Stomach (tissue), 9 donors: ENCODE data around the gene FLNA. TPM values are rescaled to one million over a fixed set of nuclear protein-coding genes. Genes with fewer than 3 reads are reported as not detected.

Experiments used
- DNase-seq, 2 donors: peaks; one replicate each; pipeline versions ENCODE4 v3.0.0 to v3.0.0-alpha.2; 2013 to 2019
- H3K27ac ChIP-seq, 5 donors: fragments of 200-600 bp in 4 of 5; sonication (generic) in 4 of 5; one replicate each; pipeline ENCODE4 v1.5.1; 2013 to 2019; ENCODE audit warnings: mild to moderate bottlenecking in 1 of 5, moderate library complexity in 1 of 5
- H3K27me3 ChIP-seq, 3 donors: fragments of 200-600 bp; sonication (generic); one replicate each; pipeline ENCODE4 v1.5.1; 2017 to 2019; ENCODE audit warnings: mixed run types in 1 of 3
- H3K36me3 ChIP-seq, 4 donors: fragments of 200-600 bp; sonication (generic); 1 replicate in 3 of 4; 2 replicates in 1 of 4; pipeline ENCODE4 v1.5.1; 2016 to 2019
- H3K4me1 ChIP-seq, 4 donors: fragments of 200-600 bp; sonication (generic); one replicate each; pipeline ENCODE4 v1.5.1; 2016 to 2019
- H3K4me3 ChIP-seq, 4 donors: fragments of 200-600 bp; sonication (generic) in 3 of 4; one replicate each; pipeline ENCODE4 v1.5.1; 2016 to 2019; ENCODE audit warnings: mild to moderate bottlenecking in 1 of 4
- H3K9me3 ChIP-seq, 4 donors: fragments of 200-600 bp; sonication (generic); one replicate each; pipeline ENCODE4 v1.5.1; 2016 to 2019
- CTCF ChIP-seq, 7 experiments: fragments of 450-650 bp in 4 of 7; fragments of 200-600 bp in 3 of 7; sonication (generic) in 3 of 7; IDR thresholded peaks; one replicate each; pipeline ENCODE4 v1.5.1; 2016 to 2019; ENCODE audit warnings: antibody characterized with exemption in 7 of 7, control low read depth in 2 of 7, mild to moderate bottlenecking in 1 of 7
- EP300 ChIP-seq: sonication (generic); formaldehyde crosslinking; IDR thresholded peaks from one replicate; pipeline ENCODE4 v1.6.1; 2017; ENCODE audit warnings: antibody characterized with exemption
- POLR2A ChIP-seq, 4 donors: fragments of 450-650 bp; IDR thresholded peaks; one replicate each; pipeline ENCODE4 v1.6.1; 2016; ENCODE audit warnings: antibody characterized with exemption in 4 of 4, control low read depth in 2 of 4, mild to moderate bottlenecking in 1 of 4, moderate library complexity in 1 of 4
- POLR2AphosphoS5 ChIP-seq, 3 donors: sonication (generic); formaldehyde crosslinking; IDR thresholded peaks; one replicate each; pipeline ENCODE4 v1.6.1; 2016; ENCODE audit warnings: antibody characterized with exemption in 3 of 3
- WGBS, 5 donors: extraction: QIAGEN DNeasy Blood & Tissue Kit in 3 of 5; methylation state at CpG; one replicate each; pipeline versions ENCODE4 v1.1.5 to v1.1.7; 2013 to 2018; 5-methylcytosine and 5-hydroxymethylcytosine counted together
- intact Hi-C: fragments of 100-400 bp; cut with DNase I; formaldehyde crosslinking; loops from one replicate; pipeline ENCODE4 v1.15.1; 2023; ENCODE audit warnings: low total_unique reads
- polyA plus RNA-seq, 3 donors: library from polyadenylated mRNA; stranded (reverse); fragments of 200-250 nt; gene quantifications; one replicate each; pipeline ENCODE4 v1.2.3, GENCODE V29; 2013
- small RNA-seq, 4 donors: library from RNA; depleted of rRNA; stranded (forward); fragments of <200 nt; gene quantifications; one replicate each; pipeline ENCODE3, GENCODE V24; 2016
- total RNA-seq, 5 donors: library from RNA; depleted of rRNA; stranded (reverse); fragments of >200 nt; gene quantifications; one replicate each; pipeline versions ENCODE4 v1.1.0 to v1.2.3, GENCODE V29; 2014 to 2016
- donor health status: healthy with polysubstance abuse.
- donor health status: Bipolar disorder and iron deficiency.
- donor health status: healthy.

Gene FLNA
- total and polyA plus RNA-seq, 8 donors = 89.2 to 3,511 (median 1,483) TPM

DNA sequence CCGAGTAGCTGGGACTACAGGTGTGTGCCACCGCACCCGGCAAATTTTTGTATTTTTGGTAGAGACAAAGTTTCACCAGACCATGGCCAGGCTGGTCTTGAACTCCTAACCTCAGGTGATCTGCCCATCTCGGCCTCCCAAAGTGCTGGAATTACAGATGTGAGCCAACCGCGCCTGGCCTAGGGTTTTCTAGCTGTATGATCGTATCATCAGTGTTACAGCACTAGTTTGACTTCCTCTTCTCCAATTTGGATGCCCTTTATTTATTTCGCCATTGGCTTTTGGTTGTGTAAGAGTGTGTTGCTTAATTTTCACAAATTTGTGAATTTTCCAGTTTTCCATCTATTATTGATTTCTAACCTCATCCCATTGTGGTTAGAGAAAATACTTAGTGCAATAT, 73.6 kb downstream of the FLNA start:
- TF ChIP-seq CTCF (IDR thresholded peaks at IDR 0.05) (no peak), POLR2A (IDR thresholded peaks at IDR 0.05) (no peak), EP300 (no peak), POLR2AphosphoS5 (IDR thresholded peaks at IDR 0.05) (no peak)
- peaks cover 0 to 7% (median 3%) of the 10 kb centered on the region in 4 donors for H3K9me3 ChIP-seq
- DNase-seq = no peak
- intact Hi-C loops = no loop called here
- H3K4me1 ChIP-seq = no peaks in the 10 kb centered on the region
- H3K36me3 ChIP-seq = no peaks in the 10 kb centered on the region
- H3K4me3 ChIP-seq = no peak overlapping the region
- WGBS, 5 donors = 85 to 90% (median 88%) methylated on average over 6 to 8 of the region's 8 CpGs
- peaks cover 0 to 14% (median 0%) of the 10 kb centered on the region in 3 donors for H3K27me3 ChIP-seq
- H3K27ac ChIP-seq = no peak overlapping the region

Small RNA genes lying within 50 kb of the gene (small RNA-seq; reads per million reads assigned to genes)
- gene SNORA70 = 0 reads per million in 4 donors

Other genes with a start within 250 kb of the FLNA start
- gene OPN1LW, start 230.4 kb downstream of the FLNA start, total RNA-seq = not detected
- not detected for gene OPN1LW, start 230.4 kb downstream of the FLNA start, polyA plus RNA-seq
- not detected for gene OPN1MW, start 192.0 kb downstream of the FLNA start, total RNA-seq
- not detected for gene OPN1MW, start 192.0 kb downstream of the FLNA start, polyA plus RNA-seq
- not detected for gene OPN1MW2, start 154.9 kb downstream of the FLNA start, total RNA-seq
- gene OPN1MW2, start 154.9 kb downstream of the FLNA start, polyA plus RNA-seq = not detected
- gene OPN1MW3, start 117.1 kb downstream of the FLNA start, total RNA-seq = not detected
- not detected for gene OPN1MW3, start 117.1 kb downstream of the FLNA start, polyA plus RNA-seq
- gene TEX28, start 79.5 kb downstream of the FLNA start, total RNA-seq = not detected
- gene TEX28, start 79.5 kb downstream of the FLNA start, polyA plus RNA-seq = not detected
- not detected for gene TKTL1, start 78.8 kb downstream of the FLNA start, total RNA-seq
- not detected for gene TKTL1, start 78.8 kb downstream of the FLNA start, polyA plus RNA-seq
- gene EMD, start 4.7 kb upstream of the FLNA start, total RNA-seq = 100 to 1,000 TPM in 1 of 5 donors, 10 to 100 TPM in 4; 24.2 to 117 (median 38.5) TPM
- gene EMD, start 4.7 kb upstream of the FLNA start, polyA plus RNA-seq = 100 to 1,000 TPM in 1 of 3 donors, 10 to 100 TPM in 2; 62.9 to 135 (median 97.8) TPM
- gene RPL10, start 23.7 kb upstream of the FLNA start, total RNA-seq = 1,000 to 10,000 TPM in 4 of 5 donors, 100 to 1,000 TPM in 1; 783 to 3,421 (median 2,020) TPM
- gene RPL10, start 23.7 kb upstream of the FLNA start, polyA plus RNA-seq = 1,000 to 10,000 TPM; 5,802 to 8,616 (median 6,179) TPM
- gene DNASE1L1, start 34.6 kb upstream of the FLNA start, total RNA-seq = 10 to 100 TPM; 12.5 to 48.7 (median 26.3) TPM
- 10 to 100 TPM; 15.9 to 18.2 (median 16.0) TPM for gene DNASE1L1, start 34.6 kb upstream of the FLNA start, polyA plus RNA-seq
- gene TAFAZZIN, start 36.9 kb upstream of the FLNA start, total RNA-seq = 100 to 1,000 TPM in 2 of 5 donors, 10 to 100 TPM in 3; 12.7 to 202 (median 84.6) TPM
- gene TAFAZZIN, start 36.9 kb upstream of the FLNA start, polyA plus RNA-seq = 10 to 100 TPM; 19.4 to 59.9 (median 21.8) TPM
- 10 to 100 TPM; 13.4 to 69.3 (median 26.6) TPM for gene ATP6AP1, start 54.0 kb upstream of the FLNA start, total RNA-seq
- gene ATP6AP1, start 54.0 kb upstream of the FLNA start, polyA plus RNA-seq = 10 to 100 TPM; 16.8 to 49.6 (median 34.9) TPM
- gene GDI1, start 62.5 kb upstream of the FLNA start, total RNA-seq = 100 to 1,000 TPM in 2 of 5 donors, 10 to 100 TPM in 3; 46.4 to 178 (median 93.3) TPM
- 10 to 100 TPM; 45.7 to 61.8 (median 59.1) TPM for gene GDI1, start 62.5 kb upstream of the FLNA start, polyA plus RNA-seq
- 10 to 100 TPM; 16.7 to 79.4 (median 55.4) TPM for gene FAM50A, start 69.5 kb upstream of the FLNA start, total RNA-seq
- gene FAM50A, start 69.5 kb upstream of the FLNA start, polyA plus RNA-seq = 100 to 1,000 TPM in 2 of 3 donors, 10 to 100 TPM in 1; 82.2 to 162 (median 157) TPM
- gene PLXNA3, start 83.6 kb upstream of the FLNA start, total RNA-seq = 100 to 1,000 TPM in 2 of 5 donors, 10 to 100 TPM in 2, 1 to 10 TPM in 1; 9.9 to 296 (median 35.5) TPM
- gene PLXNA3, start 83.6 kb upstream of the FLNA start, polyA plus RNA-seq = 1 to 10 TPM; 2.3 to 7.6 (median 6.0) TPM
- gene LAGE3, start 104.6 kb upstream of the FLNA start, total RNA-seq = 1 to 10 TPM in 4 of 5 donors, not detected in 1; 2.7 to 8.4 (median 5.0) TPM
- 10 to 100 TPM; 18.2 to 29.0 (median 22.6) TPM for gene LAGE3, start 104.6 kb upstream of the FLNA start, polyA plus RNA-seq
- gene UBL4A, start 112.0 kb upstream of the FLNA start, total RNA-seq = 10 to 100 TPM in 4 of 5 donors, 1 to 10 TPM in 1; 8.0 to 50.1 (median 19.8) TPM
- gene UBL4A, start 112.0 kb upstream of the FLNA start, polyA plus RNA-seq = 10 to 100 TPM; 22.5 to 34.4 (median 32.1) TPM
- gene SLC10A3, start 116.0 kb upstream of the FLNA start, total RNA-seq = 100 to 1,000 TPM in 1 of 5 donors, 10 to 100 TPM in 2, 1 to 10 TPM in 2; 4.9 to 175 (median 13.2) TPM
- gene SLC10A3, start 116.0 kb upstream of the FLNA start, polyA plus RNA-seq = 10 to 100 TPM in 2 of 3 donors, 1 to 10 TPM in 1; 9.5 to 16.7 (median 12.5) TPM
- 10 to 100 TPM; 21.9 to 34.4 (median 24.1) TPM for gene FAM3A, start 141.6 kb upstream of the FLNA start, total RNA-seq
- 10 to 100 TPM; 36.3 to 61.7 (median 49.0) TPM for gene FAM3A, start 141.6 kb upstream of the FLNA start, polyA plus RNA-seq
- 10 to 100 TPM; 10.3 to 41.7 (median 30.3) TPM for gene G6PD, start 172.2 kb upstream of the FLNA start, total RNA-seq
- gene G6PD, start 172.2 kb upstream of the FLNA start, polyA plus RNA-seq = 10 to 100 TPM; 15.6 to 22.7 (median 19.1) TPM
- 10 to 100 TPM in 3 of 5 donors, 1 to 10 TPM in 2; 7.6 to 22.6 (median 14.8) TPM for gene IKBKG, start 173.0 kb upstream of the FLNA start, total RNA-seq
- gene IKBKG, start 173.0 kb upstream of the FLNA start, polyA plus RNA-seq = 10 to 100 TPM; 16.8 to 24.3 (median 18.5) TPM
- gene CTAG1A, start 210.5 kb upstream of the FLNA start, total RNA-seq = not detected
- not detected for gene CTAG1A, start 210.5 kb upstream of the FLNA start, polyA plus RNA-seq
- not detected for gene CTAG1B, start 244.6 kb upstream of the FLNA start, total RNA-seq
- gene CTAG1B, start 244.6 kb upstream of the FLNA start, polyA plus RNA-seq = not detected